Heart left ventricle (tissue), 13 donors: ENCODE measurements around the gene NDST3.

Experiments
- CTCF ChIP-seq, 12 donors: fragments of 200-600 bp; sonication (generic) in 4 of 12; IDR thresholded peaks; one replicate each; pipeline versions ENCODE4 v1.5.0 to v1.8.0; 2018 to 2022; ENCODE audit warnings: antibody characterized with exemption in 12 of 12, mild to moderate bottlenecking in 5 of 12
- POLR2A ChIP-seq, 2 donors: fragments of 450-650 bp; IDR thresholded peaks; one replicate each; pipeline ENCODE4 v1.6.1; 2017; ENCODE audit warnings: antibody characterized with exemption in 2 of 2, mild to moderate bottlenecking in 2 of 2, moderate library complexity in 2 of 2
- donor health status: ischemic (EF 13 %, LVEDD 7.1; RV severe dilation, severe dysfunction).
- donor health status: DM: no; HTN: yes; CAD: no.
- donor health status: DM: no; HTN: no; CAD: no.
- donor health status: ischemic (EF 25% LVEDD 6.9; RV normal size, moderate dysfunction).
- donor health status: ischemic (EF 25% LVEDD 5.7; RV mildly dilated, moderate dysfunction).
- donor health status: ischemic (EF 35%, LVEDD 5.7; RV mildly dilated, moderate dysfunction).
- donor health status: nonischemic (EF 11% LVEDD 7.7; RV severe dilation, severe dysfunction).
- donor health status: DM: yes; HTN: yes; CAD: no.
- donor health status: PGD.
- donor health status: ischemic (EF 29% LVEDD 5.4; RV normal size, mild dysfunction).
- donor health status: nonischemic (EF 23%, LVEDD 6.1; RV moderate dilation, normal function).

GRCh38 chr4:118268780-118269179 lies 234.5 kb downstream of the NDST3 start:
- TF ChIP-seq CTCF (IDR thresholded peaks at IDR 0.05), result no peak
- no peak for TF ChIP-seq POLR2A (IDR thresholded peaks at IDR 0.05)
